C4-2B (cell line): ENCODE results near the gene TUBB.

Experiments
- ZFX ChIP-seq: fragments of 450-650 bp; IDR thresholded peaks from 2 replicates; pipeline ENCODE4 v1.6.1; 2017
- TF ChIP-seq, protein P1 (sequence below): fragments of 450-650 bp; conservative IDR thresholded peaks from 2 replicates; pipeline ENCODE4 v1.5.1; 2017; ENCODE audit warnings: mild to moderate bottlenecking

DNA sequence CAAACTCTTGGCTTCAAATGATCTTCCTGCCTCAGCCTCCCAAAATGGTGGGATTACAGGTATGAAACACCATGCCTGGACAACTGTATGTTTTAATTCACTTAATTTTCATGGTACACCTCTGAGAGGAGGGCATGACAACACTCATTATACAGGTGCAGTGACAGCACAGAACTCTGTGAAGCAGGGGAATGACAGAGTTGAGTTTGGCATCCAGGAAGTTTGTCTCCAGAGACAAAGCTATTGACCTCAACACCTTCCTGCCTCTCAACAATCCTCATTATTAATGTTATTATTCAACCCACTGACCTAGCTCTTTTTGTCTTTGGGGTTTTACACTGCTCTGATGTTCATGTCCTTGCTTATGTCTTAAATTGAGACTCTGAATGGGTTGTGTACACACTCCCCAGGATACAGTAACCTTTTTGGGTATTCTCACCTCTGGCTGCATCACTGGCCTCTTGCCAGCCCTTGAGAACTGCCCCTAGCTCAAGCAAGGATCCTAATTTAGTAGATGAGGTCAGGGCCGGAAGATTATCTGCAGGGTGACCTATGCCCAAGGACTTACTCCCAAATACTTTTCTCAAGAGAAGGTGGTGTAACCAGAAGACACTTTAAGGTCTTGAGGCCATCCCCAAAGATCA is 37.2 kb downstream of the TUBB start:
- TF ChIP-seq, protein P1, sequence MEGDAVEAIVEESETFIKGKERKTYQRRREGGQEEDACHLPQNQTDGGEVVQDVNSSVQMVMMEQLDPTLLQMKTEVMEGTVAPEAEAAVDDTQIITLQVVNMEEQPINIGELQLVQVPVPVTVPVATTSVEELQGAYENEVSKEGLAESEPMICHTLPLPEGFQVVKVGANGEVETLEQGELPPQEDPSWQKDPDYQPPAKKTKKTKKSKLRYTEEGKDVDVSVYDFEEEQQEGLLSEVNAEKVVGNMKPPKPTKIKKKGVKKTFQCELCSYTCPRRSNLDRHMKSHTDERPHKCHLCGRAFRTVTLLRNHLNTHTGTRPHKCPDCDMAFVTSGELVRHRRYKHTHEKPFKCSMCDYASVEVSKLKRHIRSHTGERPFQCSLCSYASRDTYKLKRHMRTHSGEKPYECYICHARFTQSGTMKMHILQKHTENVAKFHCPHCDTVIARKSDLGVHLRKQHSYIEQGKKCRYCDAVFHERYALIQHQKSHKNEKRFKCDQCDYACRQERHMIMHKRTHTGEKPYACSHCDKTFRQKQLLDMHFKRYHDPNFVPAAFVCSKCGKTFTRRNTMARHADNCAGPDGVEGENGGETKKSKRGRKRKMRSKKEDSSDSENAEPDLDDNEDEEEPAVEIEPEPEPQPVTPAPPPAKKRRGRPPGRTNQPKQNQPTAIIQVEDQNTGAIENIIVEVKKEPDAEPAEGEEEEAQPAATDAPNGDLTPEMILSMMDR: no peak
- TF ChIP-seq ZFX: no peak
